Measurements from ENCODE around the gene SLC4A5.
"Not testable (repeated sequence)": the region's sequence is repeated elsewhere in the genome, so short reads cannot be mapped to it uniquely, and the experiment has no call there.

SLC4A5 gene

DNA sequence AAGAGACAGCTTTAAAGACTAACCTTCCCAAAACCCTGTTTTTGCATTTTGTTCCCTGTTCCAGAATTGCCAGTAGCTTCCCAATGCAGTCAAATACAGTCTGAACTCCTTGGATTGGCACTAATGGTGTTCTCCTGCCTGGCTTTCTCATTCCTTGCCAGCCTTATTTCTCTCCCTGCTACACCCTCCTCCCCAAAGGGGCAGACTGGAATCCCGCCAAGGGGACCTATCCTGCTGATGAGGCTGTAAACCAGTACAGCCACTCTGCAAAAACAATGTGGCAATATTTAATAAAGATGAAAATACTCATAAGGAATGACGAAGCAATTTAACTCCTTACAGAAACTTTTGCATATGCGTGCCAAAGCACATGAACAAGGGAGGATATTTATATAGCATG lies 4.5 kb upstream of the SLC4A5 start:
- no peak overlapping the region for H3K4me2 ChIP-seq (ENCODE audit: low read length)
- H2AFZ ChIP-seq, result peak overlapping the region; percentile 56
- H3K4me3 ChIP-seq (ENCODE audit: low read depth, low read length), result no peak overlapping the region
- H3K36me3 ChIP-seq (ENCODE audit: control insufficient read depth, insufficient read depth, low read length), result no peaks in the 10 kb centered on the region
- H3K9ac ChIP-seq, result no peak overlapping the region
- H3K4me1 ChIP-seq, result peaks cover 24% of the 10 kb centered on the region
- no peak overlapping the region for H3K27ac ChIP-seq
- no peaks in the 10 kb centered on the region for H3K27me3 ChIP-seq (ENCODE audit: control insufficient read depth, insufficient read depth, low read length)
- no peaks in the 10 kb centered on the region for H3K79me2 ChIP-seq
- H3K9me3 ChIP-seq (ENCODE audit: control insufficient read depth, low read length), result no peaks in the 10 kb centered on the region
- TF ChIP-seq, protein P1, sequence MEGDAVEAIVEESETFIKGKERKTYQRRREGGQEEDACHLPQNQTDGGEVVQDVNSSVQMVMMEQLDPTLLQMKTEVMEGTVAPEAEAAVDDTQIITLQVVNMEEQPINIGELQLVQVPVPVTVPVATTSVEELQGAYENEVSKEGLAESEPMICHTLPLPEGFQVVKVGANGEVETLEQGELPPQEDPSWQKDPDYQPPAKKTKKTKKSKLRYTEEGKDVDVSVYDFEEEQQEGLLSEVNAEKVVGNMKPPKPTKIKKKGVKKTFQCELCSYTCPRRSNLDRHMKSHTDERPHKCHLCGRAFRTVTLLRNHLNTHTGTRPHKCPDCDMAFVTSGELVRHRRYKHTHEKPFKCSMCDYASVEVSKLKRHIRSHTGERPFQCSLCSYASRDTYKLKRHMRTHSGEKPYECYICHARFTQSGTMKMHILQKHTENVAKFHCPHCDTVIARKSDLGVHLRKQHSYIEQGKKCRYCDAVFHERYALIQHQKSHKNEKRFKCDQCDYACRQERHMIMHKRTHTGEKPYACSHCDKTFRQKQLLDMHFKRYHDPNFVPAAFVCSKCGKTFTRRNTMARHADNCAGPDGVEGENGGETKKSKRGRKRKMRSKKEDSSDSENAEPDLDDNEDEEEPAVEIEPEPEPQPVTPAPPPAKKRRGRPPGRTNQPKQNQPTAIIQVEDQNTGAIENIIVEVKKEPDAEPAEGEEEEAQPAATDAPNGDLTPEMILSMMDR (IDR thresholded peaks at IDR 0.05), result no peak

DNA sequence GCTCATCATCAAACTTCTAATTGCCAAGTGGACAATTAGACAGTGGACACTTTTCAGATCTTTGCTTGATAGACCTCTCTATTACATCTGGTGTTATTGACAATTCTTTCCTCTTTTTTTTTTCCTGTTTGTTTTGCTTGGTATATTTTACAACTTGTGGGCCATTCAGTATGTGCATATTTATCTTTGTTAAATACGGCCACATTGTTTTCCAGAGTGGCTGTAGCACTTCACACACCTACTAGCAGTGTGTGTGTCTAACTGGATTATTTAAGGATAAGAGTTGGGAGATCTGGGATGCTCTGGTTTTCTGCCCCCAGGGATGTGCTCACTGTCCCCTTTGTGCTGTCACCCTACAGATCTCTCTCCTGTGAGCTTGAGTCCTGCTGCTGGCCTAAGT lies 4.1 kb upstream of the SLC4A5 start:
- Histone ChIP-seq H3K9me3 (ENCODE audit: control insufficient read depth, low read length) (no peaks in the 10 kb centered on the region), H3K4me1 (peaks cover 24% of the 10 kb centered on the region), H3K36me3 (ENCODE audit: control insufficient read depth, insufficient read depth, low read length) (no peaks in the 10 kb centered on the region), H3K27ac (no peak overlapping the region), H2AFZ (peak overlapping the region; percentile 56), H3K79me2 (no peaks in the 10 kb centered on the region), H3K9ac (no peak overlapping the region), H3K4me2 (ENCODE audit: low read length) (no peak overlapping the region), H3K27me3 (ENCODE audit: control insufficient read depth, insufficient read depth, low read length) (no peaks in the 10 kb centered on the region), H3K4me3 (ENCODE audit: low read depth, low read length) (no peak overlapping the region)
- TF ChIP-seq, protein P1 (IDR thresholded peaks at IDR 0.05), result no peak

DNA sequence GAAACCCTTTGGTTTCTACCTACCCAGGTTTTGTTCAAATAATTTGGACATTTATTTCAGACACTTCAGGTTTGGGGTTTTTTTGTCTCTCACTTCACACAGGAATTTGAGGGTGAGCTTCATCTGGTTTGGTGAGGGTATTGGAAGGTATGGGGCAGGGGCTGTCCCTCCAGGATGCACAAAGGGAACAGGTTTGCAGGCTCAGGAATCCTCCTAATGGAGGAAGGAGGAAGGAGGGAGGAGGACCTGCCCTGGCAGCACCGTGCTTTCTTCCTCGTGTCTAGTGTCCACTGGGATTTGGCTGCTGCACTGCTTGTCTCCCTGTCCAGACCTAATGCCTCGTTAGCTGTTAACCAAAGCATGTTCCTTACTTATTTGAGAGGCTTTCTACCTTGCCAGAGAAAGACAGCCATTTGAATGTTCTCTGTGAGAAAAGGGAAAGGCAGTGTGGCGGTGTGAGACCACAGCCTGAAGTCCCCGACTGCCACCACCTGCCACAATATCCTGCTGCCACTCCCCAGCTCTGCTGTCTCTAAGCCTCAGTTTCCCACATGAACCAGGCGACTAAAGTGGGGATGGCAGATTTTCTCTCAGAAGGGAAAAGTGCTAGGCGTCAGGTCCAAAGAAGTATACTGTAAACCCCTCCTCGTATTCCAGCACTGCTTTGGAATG lies 2.2 kb upstream of the SLC4A5 start:
- TF ChIP-seq, protein P1 (IDR thresholded peaks at IDR 0.05), result no peak
- Histone ChIP-seq H3K4me1 (peaks cover 19% of the 10 kb centered on the region), H2AFZ (no peak overlapping the region), H3K4me2 (ENCODE audit: low read length) (no peak overlapping the region), H3K79me2 (no peaks in the 10 kb centered on the region), H3K9me3 (ENCODE audit: control insufficient read depth, low read length) (no peaks in the 10 kb centered on the region), H3K27me3 (ENCODE audit: control insufficient read depth, insufficient read depth, low read length) (no peaks in the 10 kb centered on the region), H3K4me3 (ENCODE audit: low read depth, low read length) (no peak overlapping the region), H3K36me3 (ENCODE audit: control insufficient read depth, insufficient read depth, low read length) (no peaks in the 10 kb centered on the region), H3K9ac (no peak overlapping the region), H3K27ac (no peak overlapping the region)

DNA sequence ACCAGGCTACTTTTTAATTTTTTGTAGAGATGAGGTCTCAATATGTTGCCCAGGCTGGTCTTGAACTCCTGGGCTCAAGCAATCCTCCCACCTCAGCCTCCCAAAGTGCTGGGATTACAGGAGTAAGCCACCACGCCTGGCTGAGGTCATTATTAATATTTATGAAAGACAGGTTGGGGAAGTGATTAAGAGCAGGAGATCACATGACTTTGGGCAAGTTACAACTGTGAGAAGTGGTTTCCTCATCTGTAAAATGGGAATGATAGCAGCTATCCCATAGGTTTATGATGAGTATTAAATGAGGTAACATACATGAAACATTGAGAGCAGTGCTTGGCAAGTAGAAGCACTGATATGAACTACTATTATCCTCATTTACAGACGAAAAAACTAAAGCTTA lies 7.0 kb downstream of the SLC4A5 start:
- H3K36me3 ChIP-seq (ENCODE audit: control insufficient read depth, insufficient read depth, low read length); H3K9me3 ChIP-seq (ENCODE audit: control insufficient read depth, low read length); H3K27ac ChIP-seq; H2AFZ ChIP-seq; H3K4me3 ChIP-seq (ENCODE audit: low read depth, low read length); H3K27me3 ChIP-seq (ENCODE audit: control insufficient read depth, insufficient read depth, low read length); H3K9ac ChIP-seq; H3K4me2 ChIP-seq (ENCODE audit: low read length); H3K79me2 ChIP-seq: not testable (repeated sequence)
- peaks cover 18% of the 10 kb centered on the region for H3K4me1 ChIP-seq

DNA sequence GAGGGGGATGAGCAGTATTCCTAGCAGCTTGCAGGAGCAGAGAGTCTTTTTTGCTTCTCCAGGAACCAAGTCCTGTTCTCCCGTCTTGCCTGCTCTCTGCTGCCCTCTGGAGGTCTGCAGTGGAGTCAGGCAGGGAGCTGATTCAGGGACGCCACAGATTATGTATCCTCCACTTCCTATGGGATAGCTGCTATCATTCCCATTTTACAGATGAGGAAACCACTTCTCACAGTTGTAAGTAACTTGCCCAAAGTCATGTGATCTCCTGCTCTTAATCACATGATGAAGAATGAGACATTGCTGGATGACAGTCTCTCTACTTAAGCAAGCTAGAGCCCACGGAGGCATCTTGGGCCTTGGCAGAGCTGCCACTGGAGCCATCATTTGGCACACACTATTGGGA lies 8.3 kb downstream of the SLC4A5 start:
- no peak overlapping the region for H3K4me3 ChIP-seq (ENCODE audit: low read depth, low read length)
- no peaks in the 10 kb centered on the region for H3K36me3 ChIP-seq (ENCODE audit: control insufficient read depth, insufficient read depth, low read length)
- peaks cover 18% of the 10 kb centered on the region for H3K4me1 ChIP-seq
- H3K27ac ChIP-seq, result peak overlapping the region; percentile 34
- TF ChIP-seq, protein P1 (IDR thresholded peaks at IDR 0.05), result peak; percentile 95
- H3K79me2 ChIP-seq, result no peaks in the 10 kb centered on the region
- H3K9me3 ChIP-seq (ENCODE audit: control insufficient read depth, low read length), result no peaks in the 10 kb centered on the region
- no peaks in the 10 kb centered on the region for H3K27me3 ChIP-seq (ENCODE audit: control insufficient read depth, insufficient read depth, low read length)
- H3K9ac ChIP-seq, result no peak overlapping the region
- no peak overlapping the region for H3K4me2 ChIP-seq (ENCODE audit: low read length)
- peak overlapping the region; percentile 63 for H2AFZ ChIP-seq
